GM12878 (cell line): ENCODE measurements around the gene PPP1R12B. TPM values are rescaled to one million over a fixed set of nuclear protein-coding genes. Genes with fewer than 3 reads are reported as not detected.

ENCODE experiments used
- ATAC-seq: fragments of 200-7000 bp; cut with Tn5 transposase; 3 replicates; pipeline ENCODE4 v1.9.1; 2020; ENCODE audit warnings: mild to moderate bottlenecking, moderate library complexity
- BruUV-seq: library from RNA; stranded (reverse); fragments of 400-500 nt; replicated peaks from 2 replicates; lab custom pipeline; 2021; lab: Mats Ljungman, UMichigan
- CTCF ChIA-PET: fragments of 300-600 bp; sonication (Branson Sonifier 250); formaldehyde crosslinking; extraction: SDS; loops from one replicate; lab custom pipeline; 2021; ENCODE audit warnings: inconsistent platforms; lab: Yijun Ruan, JAX
- POLR2A ChIA-PET: fragments of 350-600 bp; formaldehyde crosslinking; extraction: SDS; loops from one replicate; lab custom pipeline; 2021; ENCODE audit warnings: inconsistent platforms; lab: Charles Lee
- RAD21 ChIA-PET: fragments of 300-600 bp; sonication (Branson Sonifier 250); formaldehyde crosslinking; loops from one replicate; lab custom pipeline; 2023; ENCODE audit warnings: antibody characterized with exemption; ENCODE audit not compliant: unreplicated experiment; lab: Charles Lee
- SMC1A ChIA-PET: fragments of 300-600 bp; sonication (Branson Sonifier 250); formaldehyde crosslinking; loops from one replicate; lab custom pipeline; 2023; ENCODE audit not compliant: unreplicated experiment, uncharacterized antibody; lab: Charles Lee
- DNase-seq: peaks from one replicate; pipeline ENCODE4 v3.0.0-alpha.2; 2011; ENCODE audit warnings: low read depth, low spot score
- FAIRE-seq: peaks from 3 replicates; lab custom pipeline; 2011; peaks lifted over from hg19 to GRCh38; lab: Jason Lieb, UNC
- H2AFZ ChIP-seq: 2 replicates; pipeline ENCODE4 v1.6.0; 2011; ENCODE audit warnings: low read depth, low read length, control low read depth; ENCODE audit not compliant: control insufficient read depth
- H3K27ac ChIP-seq: 2 replicates; pipeline ENCODE4 v1.5.1; 2011; ENCODE audit warnings: control low read depth; ENCODE audit not compliant: control insufficient read depth, insufficient read depth
- H3K27me3 ChIP-seq, 2 experiments: replicated peaks in 1 of 2; 2 replicates each; pipeline versions ENCODE4 v1.6.0 to v1.6.1; 2011; ENCODE audit warnings: low read length in 1 of 2; ENCODE audit not compliant: control insufficient read depth in 2 of 2, insufficient read depth in 2 of 2
- H3K36me3 ChIP-seq, 2 experiments: 2 replicates each; pipeline ENCODE4 v1.5.1; 2011; ENCODE audit warnings: low read length in 1 of 2; ENCODE audit not compliant: control insufficient read depth in 2 of 2, insufficient read depth in 2 of 2
- H3K4me1 ChIP-seq: 2 replicates; pipeline ENCODE4 v1.6.1; 2011; ENCODE audit warnings: mild to moderate bottlenecking, low read length, moderate library complexity, mixed read lengths; ENCODE audit not compliant: control insufficient read depth, insufficient read depth
- H3K4me2 ChIP-seq: 2 replicates; pipeline ENCODE4 v1.6.0; 2011; ENCODE audit warnings: control low read depth; ENCODE audit not compliant: control insufficient read depth, insufficient read depth
- H3K4me3 ChIP-seq: fragments of 200-600 bp; sonication (generic); 2 replicates; pipeline ENCODE4 v1.5.1; 2016
- H3K79me2 ChIP-seq: 2 replicates; pipeline ENCODE4 v1.6.0; 2011; ENCODE audit warnings: low read length; ENCODE audit not compliant: control insufficient read depth, insufficient read depth
- H3K9ac ChIP-seq: 2 replicates; pipeline ENCODE4 v1.8.0; 2011; ENCODE audit warnings: low read length, control low read depth, mixed read lengths; ENCODE audit not compliant: control insufficient read depth, insufficient read depth
- H3K9me3 ChIP-seq: replicated peaks from 3 replicates; pipeline ENCODE4 v1.5.1; 2011; ENCODE audit warnings: mild to moderate bottlenecking, low read length; ENCODE audit not compliant: control insufficient read depth, insufficient read depth
- H4K20me1 ChIP-seq: 2 replicates; pipeline ENCODE4 v1.6.0; 2011; ENCODE audit not compliant: control insufficient read depth, insufficient read depth
- CEBPB ChIP-seq, 2 experiments: fragments of 150-350 bp in 1 of 2; IDR thresholded peaks; 2 replicates each; pipeline ENCODE4 v1.6.1; 2012 to 2014; ENCODE audit warnings: low read depth in 2 of 2, low read length in 2 of 2, borderline replicate concordance in 1 of 2, inconsistent platforms in 1 of 2
- HCFC1 ChIP-seq: fragments of 150-350 bp; IDR thresholded peaks from 2 replicates; pipeline ENCODE4 v1.6.1; 2014; ENCODE audit warnings: low read length
- IKZF2 ChIP-seq, 2 experiments: fragments of 450-650 bp; IDR thresholded peaks; 2 replicates each; pipeline ENCODE4 v1.6.1; 2017; ENCODE audit warnings: mild to moderate bottlenecking in 2 of 2, moderate library complexity in 2 of 2
- IRF3 ChIP-seq: fragments of 450-650 bp; IDR thresholded peaks from 2 replicates; pipeline ENCODE4 v1.6.1; 2014; ENCODE audit warnings: mild to moderate bottlenecking
- PBX3 ChIP-seq: IDR thresholded peaks from 2 replicates; pipeline ENCODE4 v1.6.1; 2011; ENCODE audit warnings: mild to moderate bottlenecking, low read depth, low read length, moderate library complexity; ENCODE audit not compliant: insufficient replicate concordance
- PKNOX1 ChIP-seq: fragments of 450-650 bp; IDR thresholded peaks from 2 replicates; pipeline ENCODE4 v1.6.1; 2016; ENCODE audit warnings: mild to moderate bottlenecking
- SMARCA5 ChIP-seq: fragments of 450-650 bp; IDR thresholded peaks from 2 replicates; pipeline ENCODE4 v1.6.1; 2017; ENCODE audit warnings: mild to moderate bottlenecking
- TCF12 ChIP-seq: IDR thresholded peaks from 2 replicates; pipeline ENCODE4 v1.6.1; 2011; ENCODE audit warnings: low read depth, mild to moderate bottlenecking, low read length
- ZBTB4 ChIP-seq: fragments of 450-650 bp; formaldehyde crosslinking; IDR thresholded peaks from 2 replicates; pipeline ENCODE4 v1.4.0; 2022; ENCODE audit warnings: mild to moderate bottlenecking, moderate library complexity
- ZNF592 ChIP-seq: fragments of 450-650 bp; IDR thresholded peaks from 2 replicates; pipeline ENCODE4 v1.6.1; 2017; ENCODE audit warnings: mild to moderate bottlenecking, moderate library complexity
- in situ Hi-C: fragments of 300-500 bp; cut with MboI; formaldehyde crosslinking; loops from 9 replicates; pipeline ENCODE4 v1.14.3; 2018; ENCODE audit warnings: mixed read lengths
- intact Hi-C: fragments of 100-400 bp; cut with micrococcal nuclease; formaldehyde crosslinking; loops from one replicate; pipeline ENCODE4 v1.14.2; 2022; ENCODE audit not compliant: unreplicated experiment
- polyA plus RNA-seq, 11 experiments: library from polyadenylated mRNA; depleted of rRNA in 4 of 11; unstranded in 6 of 11; stranded (reverse) in 5 of 11; fragments of >200 nt; fragmentation: Nextera tagmentation in 4 of 11; fragmentation: Illumina TruSeq in 1 of 11; extraction: Ambion mirVana in 4 of 11; extraction: Trizol in 1 of 11; gene quantifications; 1 replicate in 1 of 11; 2 replicates in 10 of 11; pipeline versions ENCODE4 v1.2.1 to v1.2.3, GENCODE V29; 2011 to 2016; ENCODE audit warnings: inconsistent platforms in 2 of 11, missing spikeins in 2 of 11, low read depth in 1 of 11
- total RNA-seq, 4 experiments: library from RNA; depleted of rRNA in 3 of 4; stranded (reverse); fragments of >200 nt in 3 of 4; fragmentation: Illumina TruSeq in 1 of 4; extraction: Trizol in 1 of 4; gene quantifications; 2 replicates each; pipeline versions ENCODE4 v1.2.1 to v1.2.3, GENCODE V29; 2013 to 2021

The PPP1R12B gene
- total and polyA plus RNA-seq, 10 of the 15 experiments (the other 5 are each of a cell fraction or from before 2014, with no cell fraction given) = 0.29 to 9.4 (median 4.7) TPM

GRCh38 chr1:202411422-202411821, 62.9 kb downstream of the PPP1R12B start:
- intact Hi-C loops (no loop called here), in situ Hi-C loops (no loop called here)
- H2AFZ ChIP-seq = no peak overlapping the region
- H3K27me3 ChIP-seq = no peaks in the 10 kb centered on the region
- no peak overlapping the region for H3K27ac ChIP-seq
- DNase-seq (no peak), ATAC-seq (no peak), FAIRE-seq (no peak)
- no peaks in the 10 kb centered on the region for H3K36me3 ChIP-seq
- POLR2A ChIA-PET = no interaction called here
- SMC1A ChIA-PET = no interaction called here
- H3K4me2 ChIP-seq = no peak overlapping the region
- H3K9ac ChIP-seq = no peak overlapping the region
- BruUV-seq = no TSS peak
- H3K9me3 ChIP-seq = no peaks in the 10 kb centered on the region
- no peaks in the 10 kb centered on the region for H3K4me1 ChIP-seq
- RAD21 ChIA-PET = interaction anchor here (0.7 kb wide), 1 partner anchor 64 kb away, joined by 4 read pairs; no protein-coding TSS in a partner anchor
- CTCF ChIA-PET = interaction anchor here (0.6 kb wide), 3 partner anchors 44 to 144 kb away, joined by 3 to 5 read pairs (median 3); no protein-coding TSS in a partner anchor
- H4K20me1 ChIP-seq = no peaks in the 10 kb centered on the region
- no peak overlapping the region for H3K4me3 ChIP-seq
- H3K79me2 ChIP-seq = no peaks in the 10 kb centered on the region
- no peak for TF ChIP-seq ZBTB4 (CRISPR knock-in tag)
- TF ChIP-seq PBX3 = no peak
- no peak for TF ChIP-seq PKNOX1
- TF ChIP-seq ZNF592 = no peak
- no peak for TF ChIP-seq CEBPB (IDR thresholded peaks at IDR 0.05; ENCODE audit: borderline replicate concordance in 1 of 2, low read depth in 2 of 2, low read length in 2 of 2)
- no peak for TF ChIP-seq IKZF2 (IDR thresholded peaks at IDR 0.05)
- TF ChIP-seq IRF3 = no peak
- no peak for TF ChIP-seq HCFC1
- no peak for TF ChIP-seq TCF12
- no peak for TF ChIP-seq SMARCA5
